Suppressor macrophage (primary cell): ENCODE data around the gene WASF3.

Experiments used
- DNase-seq, 4 experiments: peaks; one replicate each; pipeline ENCODE4 v3.0.0-alpha.2; 2020 to 2022
- total RNA-seq, 17 experiments: gene quantifications; one replicate each; lab custom pipeline; 2026; ENCODE audit warnings: mixed read lengths in 6 of 17, inconsistent platforms in 3 of 17; lab: John Stamatoyannopoulos, UW

WASF3 gene, protein sequence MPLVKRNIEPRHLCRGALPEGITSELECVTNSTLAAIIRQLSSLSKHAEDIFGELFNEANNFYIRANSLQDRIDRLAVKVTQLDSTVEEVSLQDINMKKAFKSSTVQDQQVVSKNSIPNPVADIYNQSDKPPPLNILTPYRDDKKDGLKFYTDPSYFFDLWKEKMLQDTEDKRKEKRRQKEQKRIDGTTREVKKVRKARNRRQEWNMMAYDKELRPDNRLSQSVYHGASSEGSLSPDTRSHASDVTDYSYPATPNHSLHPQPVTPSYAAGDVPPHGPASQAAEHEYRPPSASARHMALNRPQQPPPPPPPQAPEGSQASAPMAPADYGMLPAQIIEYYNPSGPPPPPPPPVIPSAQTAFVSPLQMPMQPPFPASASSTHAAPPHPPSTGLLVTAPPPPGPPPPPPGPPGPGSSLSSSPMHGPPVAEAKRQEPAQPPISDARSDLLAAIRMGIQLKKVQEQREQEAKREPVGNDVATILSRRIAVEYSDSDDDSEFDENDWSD
- 0 to 2.2 (median 0.11) reads per million in 17 experiments for total RNA-seq

DNA sequence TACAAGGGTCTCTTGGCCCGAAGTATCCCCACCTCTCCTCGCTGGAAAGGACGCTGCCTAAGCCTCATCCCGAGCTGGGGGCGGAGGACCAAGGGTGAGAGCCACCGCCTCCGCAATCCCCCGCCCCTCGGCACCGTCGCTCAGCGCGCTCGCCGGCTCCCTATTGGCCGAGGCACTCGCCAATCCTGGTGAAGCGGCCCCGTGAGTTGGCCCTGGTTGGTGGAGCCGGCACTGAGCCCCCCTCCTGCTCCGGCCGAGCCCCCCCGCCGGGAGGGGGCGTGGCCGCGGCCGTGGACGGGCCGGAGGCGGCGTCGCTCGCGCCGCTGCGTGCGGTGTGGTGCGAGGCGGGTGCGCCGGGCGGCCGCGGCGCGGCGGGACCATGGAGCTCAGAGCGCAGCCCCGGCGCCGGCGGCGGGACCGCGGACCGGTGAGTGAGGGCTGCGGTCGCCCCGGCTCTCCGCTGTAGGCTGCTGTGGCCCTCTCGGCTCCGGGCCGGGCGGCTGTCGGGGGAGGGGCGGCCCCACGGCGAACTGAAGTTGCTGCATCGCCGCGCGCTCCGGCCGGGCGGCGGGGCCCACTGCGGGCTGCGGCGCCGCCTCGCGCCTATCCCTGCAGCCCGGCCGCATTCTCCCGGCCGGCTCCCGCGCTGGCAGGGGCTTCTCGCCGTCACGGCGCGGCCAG is at the start of gene WASF3:
Gene WASF3 (plus strand): TSS at position 291 of the 681 bp plus-strand sequence. CDS start 84,588 bp downstream, outside the sequence.
- peak; percentile 13 to 73 (median 47) for DNase-seq

DNA sequence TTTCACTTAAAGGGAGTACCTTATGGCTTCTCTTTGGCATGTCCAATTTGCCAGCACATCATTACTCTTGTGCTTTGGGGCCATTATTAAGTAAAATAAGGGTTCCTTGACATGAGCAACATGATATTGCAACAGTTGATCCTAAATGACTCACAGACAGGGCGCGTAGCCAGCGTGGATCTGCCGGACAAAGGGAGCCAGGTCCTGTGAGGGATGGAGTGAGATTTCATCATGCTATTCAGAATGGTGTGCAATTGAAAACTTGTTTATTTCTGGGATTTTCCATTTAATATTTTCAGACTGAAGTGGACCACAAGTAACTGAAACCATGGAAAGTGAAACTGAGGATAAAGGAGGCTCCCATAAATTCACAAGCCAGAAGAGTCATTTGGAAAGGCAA is 48.6 kb upstream of the WASF3 start:
- no peak for DNase-seq

DNA sequence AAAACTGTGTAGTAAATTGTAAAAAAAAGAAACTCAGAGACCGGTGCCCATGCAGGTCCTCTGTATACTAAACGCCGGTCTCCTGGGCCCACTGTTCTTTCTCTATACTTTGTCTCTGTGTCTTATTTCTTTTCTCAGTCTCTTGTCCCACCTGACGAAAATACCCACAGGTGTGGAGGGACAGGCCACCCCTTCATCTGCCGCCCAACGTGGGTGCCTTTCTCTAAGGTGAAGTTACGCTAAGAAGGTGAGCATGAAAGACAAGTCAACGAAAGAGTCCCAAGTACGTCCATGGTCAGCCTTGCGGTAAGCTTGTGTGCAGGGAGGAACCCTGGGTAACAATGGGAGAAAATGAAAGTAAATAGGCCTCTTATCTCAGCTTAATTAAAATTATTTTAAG is 48.0 kb upstream of the WASF3 start:
- DNase-seq, result no peak

DNA sequence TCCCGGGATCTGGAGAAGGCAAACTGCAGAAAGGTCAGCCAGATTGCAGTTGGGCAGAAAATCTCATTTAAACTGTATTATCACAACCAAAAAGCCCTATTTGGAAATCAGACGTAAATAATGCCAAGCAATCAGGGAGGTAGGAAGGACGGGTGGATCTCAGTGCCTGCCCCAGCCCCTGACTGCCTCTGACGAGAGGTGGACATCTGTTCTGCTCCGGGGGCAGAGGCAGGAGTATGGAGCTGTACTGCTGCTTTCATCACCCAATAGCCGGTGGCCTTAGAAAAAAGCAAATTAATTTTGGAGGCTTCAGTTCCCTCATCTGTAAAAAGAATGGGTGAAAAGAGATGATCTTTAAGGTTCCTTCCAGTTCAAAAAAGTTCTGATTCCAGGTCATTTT is 43.6 kb upstream of the WASF3 start:
- DNase-seq, result no peak

DNA sequence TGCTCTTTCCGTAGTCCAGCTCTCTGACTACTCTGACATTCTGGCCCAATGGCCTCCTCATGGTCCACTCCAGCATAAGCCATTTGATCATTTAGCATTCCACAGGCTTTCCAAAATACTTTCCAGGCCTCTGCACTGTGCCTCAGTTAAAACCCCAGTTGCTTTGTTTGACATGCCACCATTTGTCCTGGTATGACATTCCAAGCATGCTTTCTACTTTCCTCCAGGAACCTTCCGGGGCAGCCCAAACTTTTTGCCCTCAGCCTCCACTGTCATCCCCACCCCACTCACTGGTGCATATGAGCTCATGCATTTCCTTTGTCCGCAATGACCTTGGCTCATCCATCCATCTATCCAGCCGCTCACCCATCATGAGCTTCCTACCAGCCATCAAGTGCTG is 41.8 kb upstream of the WASF3 start:
- no peak for DNase-seq

DNA sequence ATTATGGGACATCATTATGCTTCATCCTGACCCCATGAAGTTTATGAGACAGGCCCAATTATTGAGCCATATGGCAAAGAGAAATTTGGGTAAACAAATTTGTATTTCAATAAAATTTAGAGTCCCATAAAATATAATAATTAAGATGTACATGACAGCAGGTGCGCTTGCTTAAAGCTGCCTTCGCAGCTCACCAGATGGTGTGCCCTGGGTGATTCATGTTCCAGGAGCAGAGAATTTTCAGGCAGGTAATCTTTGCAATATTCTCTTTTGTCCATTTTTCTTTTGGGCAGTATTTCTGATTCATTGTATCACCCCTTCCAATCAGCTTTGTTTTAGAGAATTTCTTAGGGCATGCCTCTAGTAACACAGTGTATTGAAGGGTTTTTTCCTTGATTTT is 39.5 kb upstream of the WASF3 start:
- no peak for DNase-seq

DNA sequence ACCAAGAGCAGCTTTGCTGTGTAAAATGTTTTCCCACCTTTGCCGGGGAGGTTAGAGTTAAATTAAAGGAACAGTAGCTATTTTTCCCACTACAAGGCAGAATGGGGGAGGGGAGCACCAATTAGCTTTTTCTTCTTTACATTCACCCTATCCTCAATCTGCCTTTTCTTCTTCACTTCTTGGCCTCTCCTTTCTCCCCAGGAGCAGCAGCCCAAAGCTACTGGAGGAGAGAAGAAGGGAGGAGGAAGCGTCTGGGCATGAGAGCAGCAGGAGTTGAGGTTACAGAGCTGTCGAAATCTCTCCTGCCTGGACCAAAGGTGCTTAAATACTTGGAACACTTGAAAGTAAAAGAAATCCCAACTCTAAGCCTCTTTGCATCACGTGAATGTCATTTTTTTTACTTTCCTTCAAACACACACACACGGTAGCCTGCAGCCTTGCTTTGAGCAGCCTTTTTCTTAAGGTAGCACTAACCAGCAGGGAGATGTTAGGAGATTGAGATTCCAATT is 39.0 kb upstream of the WASF3 start:
- DNase-seq, result no peak

DNA sequence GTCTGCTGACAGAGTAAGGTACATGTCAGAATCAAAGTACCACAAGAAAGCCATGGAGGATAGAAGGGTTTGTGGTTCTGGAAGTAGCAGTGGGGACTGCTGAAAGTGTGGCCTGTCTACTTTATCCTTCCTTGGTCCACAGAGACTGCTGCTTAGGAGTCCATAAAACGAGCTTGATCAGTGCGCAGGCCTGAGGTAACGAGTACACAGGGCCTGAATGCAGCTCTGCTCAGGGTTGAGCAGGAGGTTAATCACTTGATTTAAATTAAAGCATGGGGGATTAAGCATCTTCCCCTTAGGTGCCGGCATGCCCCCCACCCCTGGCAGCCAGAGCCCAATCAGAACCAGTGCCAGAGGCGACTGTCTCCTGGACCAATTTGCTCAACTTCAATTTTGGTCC is 34.9 kb upstream of the WASF3 start:
- DNase-seq, result no peak

DNA sequence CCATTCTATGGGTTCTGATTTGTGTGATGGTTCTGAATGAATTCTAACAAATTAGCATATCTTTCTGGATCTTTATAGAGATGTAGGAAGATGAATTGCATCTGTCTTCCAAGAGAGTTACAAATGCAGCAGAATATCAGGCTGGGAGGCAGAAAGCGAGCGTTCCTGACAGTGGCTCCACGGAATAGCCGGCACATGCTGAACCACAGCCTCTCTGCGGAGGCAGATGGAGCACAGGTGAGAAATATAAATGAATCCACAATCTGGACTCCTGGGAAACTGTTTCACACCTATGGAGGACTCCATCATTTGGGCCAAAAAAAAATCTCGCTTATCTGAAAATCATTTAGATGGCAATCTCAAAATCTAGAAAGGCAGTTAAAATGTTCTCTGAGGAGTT is 34.5 kb upstream of the WASF3 start:
- no peak for DNase-seq

DNA sequence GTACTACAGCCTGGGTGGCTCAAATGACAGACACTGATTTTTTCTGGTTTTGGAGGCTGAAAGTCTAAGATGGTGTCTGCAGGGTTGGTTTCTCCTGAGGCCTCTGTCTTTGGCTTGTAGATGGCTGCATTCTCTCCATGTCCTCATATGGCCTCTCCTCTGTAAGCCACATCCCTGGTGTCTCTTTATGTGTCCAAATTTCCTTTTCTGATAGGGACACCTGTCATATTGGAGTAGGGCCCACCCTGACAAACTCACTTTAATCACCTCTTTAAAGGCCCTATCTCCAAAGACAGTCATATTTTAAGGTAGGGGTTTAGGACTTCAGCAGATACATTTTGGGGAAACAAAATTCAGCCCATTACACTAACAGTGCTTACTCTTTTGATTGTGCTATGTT is 32.0 kb upstream of the WASF3 start:
- no peak for DNase-seq

DNA sequence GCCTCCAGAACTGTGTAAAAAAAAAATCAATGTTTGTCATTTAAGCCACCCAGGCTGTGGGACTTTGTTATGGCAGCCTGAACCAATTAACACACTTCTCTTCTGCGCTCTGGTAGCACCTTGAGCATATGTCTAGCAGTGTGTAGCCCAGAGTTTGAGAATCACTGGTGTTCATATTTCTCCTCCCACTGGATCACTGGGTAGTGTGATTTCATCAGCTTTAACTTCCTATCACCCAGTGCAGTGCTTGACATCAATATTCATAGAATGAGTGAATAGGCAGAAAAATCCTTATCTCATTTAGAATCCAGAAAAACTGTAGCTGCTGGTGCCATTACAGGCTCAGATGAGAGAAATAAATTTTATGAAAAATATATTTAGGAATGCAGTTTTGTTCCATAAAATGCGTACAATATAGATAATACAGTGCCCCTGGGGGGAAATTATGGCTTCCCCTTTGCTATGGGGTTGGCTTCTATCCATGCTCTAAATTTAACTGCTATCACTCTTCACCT is 30.7 kb upstream of the WASF3 start:
- no peak for DNase-seq

DNA sequence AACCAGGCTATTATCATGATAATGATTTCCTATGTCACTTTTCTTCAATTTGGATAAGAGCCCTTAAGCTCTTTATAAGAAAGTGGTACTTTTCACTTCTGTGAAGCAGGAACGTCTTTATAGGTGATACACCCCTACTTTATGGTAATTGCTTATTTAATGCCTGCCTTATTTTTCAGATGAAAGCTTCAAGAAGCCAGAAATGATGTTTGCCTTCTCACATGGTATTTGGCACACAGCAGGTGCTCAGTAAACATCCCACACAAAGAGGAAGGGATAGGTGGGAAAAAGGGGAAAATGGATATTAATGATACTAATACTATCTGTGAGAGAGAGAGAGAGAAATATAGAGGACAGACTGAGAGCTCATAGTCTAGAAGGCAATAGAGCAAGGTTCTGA is 29.0 kb upstream of the WASF3 start:
- DNase-seq, result no peak

DNA sequence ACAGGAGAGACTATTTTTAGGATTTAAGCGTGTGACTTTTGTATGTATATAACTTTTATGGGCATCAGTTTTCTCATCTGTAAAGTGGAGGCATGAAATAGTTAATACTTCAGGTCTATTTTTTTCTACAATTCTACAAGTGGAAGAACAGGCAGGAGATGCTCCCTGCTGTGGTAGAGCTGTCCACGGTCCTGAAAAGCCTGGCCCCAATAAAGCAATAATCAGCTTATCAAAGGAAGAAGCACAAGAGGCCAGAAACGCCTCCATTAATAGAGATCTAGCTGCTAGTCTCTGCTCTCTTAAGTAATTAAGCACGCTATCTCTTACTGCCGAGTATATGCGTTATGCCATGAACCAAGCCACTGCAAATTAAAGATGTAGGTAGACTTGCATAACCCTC is 28.0 kb upstream of the WASF3 start:
- DNase-seq, result peak in 3 of 4 experiments; percentile 11 to 55 (median 55)

DNA sequence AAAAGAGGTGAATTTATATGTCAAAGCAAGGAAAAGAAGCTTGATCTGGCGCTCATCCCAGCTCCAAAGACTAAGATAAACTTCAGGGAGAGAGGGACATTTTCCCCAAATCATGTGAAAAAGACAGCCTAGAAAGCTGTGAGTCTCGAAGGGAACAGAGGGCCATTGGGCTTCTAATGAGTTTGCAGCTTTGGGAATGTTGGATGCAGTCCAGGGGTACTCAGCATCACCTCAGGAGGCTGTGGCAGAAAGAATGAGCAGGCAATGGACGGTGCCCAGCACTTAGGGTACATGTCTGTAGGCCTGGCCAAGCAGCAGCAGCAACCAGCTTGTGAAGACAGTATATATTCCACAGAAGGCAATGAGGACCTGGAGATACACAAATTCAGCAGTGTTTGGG is 25.7 kb upstream of the WASF3 start:
- no peak for DNase-seq

DNA sequence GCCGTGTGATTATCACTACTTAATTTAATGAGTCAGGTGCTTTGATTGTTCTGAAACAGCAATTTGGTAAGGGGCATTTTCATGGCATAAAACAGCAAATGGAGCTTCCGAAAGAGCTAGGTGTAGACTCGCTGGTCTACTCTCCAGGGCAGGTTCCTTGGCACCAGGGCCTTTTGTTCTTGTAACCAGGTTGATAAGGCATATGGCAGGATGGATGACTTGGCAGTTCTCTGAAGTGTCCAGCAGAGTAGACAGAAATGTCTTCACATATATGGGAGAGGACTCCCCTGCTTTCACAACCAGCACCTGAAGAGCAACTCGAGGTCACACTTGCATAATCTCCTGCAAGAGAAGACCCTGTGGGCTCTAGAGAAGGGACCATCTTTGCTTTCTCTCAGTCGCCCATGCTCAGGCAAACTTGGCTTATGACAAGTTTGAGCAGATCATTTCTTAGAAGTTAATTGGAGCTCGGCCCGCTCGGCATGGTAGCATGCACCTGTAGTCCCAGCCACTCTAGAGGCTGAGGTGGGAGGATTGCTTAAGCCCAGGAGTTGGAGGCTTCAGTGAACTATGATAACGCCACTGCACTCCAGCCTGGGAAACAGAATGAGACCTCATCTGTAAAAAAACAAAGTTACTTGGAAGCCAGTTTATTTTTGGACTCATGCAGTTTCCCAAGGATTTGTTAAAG is 23.3 kb upstream of the WASF3 start:
- no peak for DNase-seq

DNA sequence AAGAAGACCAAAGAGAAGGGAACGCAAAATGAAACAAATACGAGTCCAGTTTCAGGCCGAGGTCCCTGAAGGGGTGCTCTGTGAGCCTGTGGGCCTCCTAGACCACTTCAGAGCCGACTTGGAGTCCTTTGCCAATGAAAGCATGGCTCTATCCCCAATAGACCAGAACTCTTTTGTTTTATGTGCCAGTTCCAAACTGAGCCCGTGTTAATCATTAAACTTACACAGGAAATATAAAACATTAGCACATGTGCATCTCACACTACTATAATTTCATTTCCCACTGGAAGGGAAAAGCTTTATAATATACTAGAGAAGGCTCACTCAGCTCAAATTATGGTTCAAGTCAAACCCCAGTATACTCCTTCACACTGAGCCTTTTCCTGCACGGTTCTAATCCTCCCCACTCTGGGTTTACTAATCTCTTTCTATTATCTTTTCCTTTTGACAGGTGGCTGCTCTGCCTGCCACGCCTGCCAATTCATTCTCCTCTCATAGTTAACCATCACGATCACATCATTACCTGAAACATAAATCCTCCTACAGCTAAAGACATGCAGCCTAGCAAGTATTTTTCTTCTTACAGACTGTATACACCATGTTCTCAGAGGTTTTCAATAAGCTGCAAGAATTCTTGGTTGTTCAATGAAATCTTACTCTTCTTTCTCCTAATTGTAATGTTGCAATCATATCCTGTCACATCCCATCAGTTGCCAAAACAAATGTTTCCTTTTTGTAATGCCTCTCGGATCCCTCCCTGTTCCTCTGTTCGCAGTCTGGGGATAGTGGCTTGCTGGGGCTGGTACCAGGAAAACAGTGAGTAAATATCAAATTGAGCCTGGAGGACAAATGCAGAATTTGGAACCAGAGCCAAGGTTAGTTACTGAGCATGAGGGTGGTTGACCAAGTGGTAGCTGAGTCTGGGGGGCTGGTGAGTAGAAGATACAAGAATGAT is 18.8 kb upstream of the WASF3 start:
- DNase-seq, result no peak

DNA sequence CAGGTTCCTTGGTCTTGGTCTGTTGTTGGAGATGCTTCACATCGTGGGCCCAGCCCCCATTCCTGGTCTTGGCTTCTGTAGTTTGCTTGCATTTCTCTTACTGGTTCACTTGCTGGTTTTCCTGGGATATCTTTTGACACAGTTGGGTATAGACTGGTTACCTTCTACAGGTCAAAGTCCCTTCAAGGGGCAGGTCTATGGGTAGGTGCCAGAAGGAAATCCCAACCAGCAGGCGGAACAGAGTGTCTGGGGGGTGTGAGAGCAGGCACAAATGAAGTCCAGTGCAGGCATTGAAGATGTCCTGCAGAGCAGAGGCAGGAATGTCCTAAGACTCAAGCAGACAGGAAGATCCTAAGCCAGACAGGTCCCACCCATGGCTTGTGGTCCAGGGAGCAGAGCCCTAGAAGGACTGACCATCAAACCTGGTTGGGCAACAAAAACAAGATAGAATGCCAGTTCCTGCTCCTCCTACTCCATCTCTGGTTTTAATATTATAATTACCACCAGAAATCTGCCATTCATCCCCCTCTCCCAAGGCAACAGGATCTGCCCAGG is 17.7 kb upstream of the WASF3 start:
- DNase-seq, result no peak

DNA sequence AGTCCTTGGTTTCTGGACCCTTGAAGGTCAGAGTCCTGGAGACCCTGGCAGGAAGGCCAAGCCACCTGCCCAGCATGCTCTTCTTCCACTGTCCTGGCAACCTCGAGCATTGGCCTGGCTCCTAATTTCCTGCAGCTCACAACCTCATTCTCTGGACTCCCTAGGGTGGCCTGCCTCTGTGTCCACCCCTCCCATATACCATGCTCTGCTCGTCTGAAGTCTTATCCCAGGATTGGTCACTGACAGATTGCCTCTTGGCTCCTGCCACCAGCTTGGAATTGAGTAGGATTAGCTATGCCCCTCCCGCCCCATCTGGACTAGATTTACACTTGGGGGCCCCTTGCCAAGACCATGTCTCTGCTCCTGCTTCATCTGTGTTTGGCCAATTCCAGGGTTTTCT is 17.1 kb upstream of the WASF3 start:
- no peak for DNase-seq

DNA sequence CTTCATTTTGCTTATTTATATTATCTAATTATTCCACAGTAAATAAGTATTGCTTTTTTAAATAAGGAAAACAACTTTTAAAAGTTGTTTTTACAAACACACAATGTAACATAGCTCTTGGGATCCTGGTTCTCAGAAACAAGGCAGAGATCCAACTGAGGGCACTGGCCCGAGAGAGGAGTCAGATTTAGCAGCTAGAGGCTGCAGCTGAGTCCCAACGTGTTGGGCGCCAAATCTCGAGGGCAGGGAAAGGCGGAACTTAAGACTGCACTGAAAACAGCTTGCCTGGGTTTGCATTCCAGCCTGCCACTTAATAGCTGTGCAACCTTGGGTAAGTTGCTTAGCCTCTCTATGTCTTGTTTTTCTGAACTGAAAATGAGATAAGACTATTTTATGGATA is 16.4 kb upstream of the WASF3 start:
- no peak for DNase-seq

DNA sequence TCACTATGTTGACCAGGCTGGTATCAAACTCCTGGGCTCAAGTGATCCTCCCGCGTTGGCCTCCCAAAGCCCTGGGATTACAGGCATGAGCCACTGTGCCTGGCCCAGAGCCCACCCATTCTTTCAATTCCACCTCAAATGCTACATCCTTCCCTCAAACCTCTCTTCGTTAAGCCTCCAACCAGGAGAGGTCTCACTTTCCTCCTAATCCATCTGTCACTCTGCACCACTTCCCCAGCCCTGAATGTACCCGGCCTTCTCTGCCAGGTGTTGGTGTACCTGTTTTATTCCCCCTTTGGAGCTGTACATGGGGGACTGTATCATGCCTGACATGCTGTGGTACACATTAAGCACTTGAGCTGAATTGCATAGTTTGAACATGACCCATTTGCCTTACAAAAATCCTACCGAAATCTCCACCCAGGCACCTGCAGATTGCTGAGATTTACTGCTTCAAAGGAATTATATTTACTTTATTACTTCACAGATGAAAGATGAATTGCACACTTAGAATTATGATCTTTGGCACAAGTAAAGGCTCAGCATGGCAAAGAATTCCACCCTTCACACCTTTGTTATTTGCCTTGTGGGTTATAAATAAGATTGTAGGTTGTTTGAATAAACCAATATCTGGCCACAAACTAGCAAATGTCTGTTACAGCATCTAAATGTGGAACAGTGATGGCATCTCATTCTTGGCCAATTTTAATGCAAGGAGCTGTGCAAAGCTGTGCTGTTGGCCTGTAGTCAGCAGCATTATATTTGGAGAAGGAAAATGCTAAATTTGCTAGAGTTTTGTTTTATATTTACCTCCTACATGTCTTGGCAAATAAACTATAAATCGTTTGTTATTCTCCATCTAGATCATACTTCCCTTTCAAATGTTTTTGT is 15.6 kb upstream of the WASF3 start:
- DNase-seq, result no peak
